ENCODE measurements around the gene NAALADL2. TPM values are rescaled to one million over a fixed set of nuclear protein-coding genes. Genes with fewer than 3 reads are reported as not detected.

NAALADL2 gene
- polyA plus RNA-seq, 3 donors: not detected

DNA sequence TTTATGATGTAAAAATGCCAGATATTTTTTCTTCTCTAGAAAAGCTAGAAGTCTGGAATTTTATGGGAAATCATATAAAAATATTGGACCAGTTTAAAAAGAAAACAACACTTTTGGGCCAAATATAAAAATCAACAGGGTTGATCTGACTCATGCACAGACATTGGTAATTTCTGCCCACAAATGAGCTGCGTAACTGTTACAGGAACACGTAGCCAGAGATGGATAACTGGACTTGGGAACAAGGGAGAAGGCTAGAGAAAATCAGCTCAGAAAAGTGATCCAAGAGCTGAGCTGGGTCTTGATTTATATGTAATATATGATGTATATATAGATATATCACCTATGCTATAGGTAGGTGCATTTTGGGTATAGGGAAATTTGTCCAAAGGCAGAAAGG is 36.8 kb upstream of the NAALADL2 start:
- Histone ChIP-seq H3K4me2 (replicated peaks; ENCODE audit: extremely low read depth, low read length, poor library complexity, severe bottlenecking) (no peak overlapping the region), H3K27ac (ENCODE audit: low read depth in 1 of 2, low read length in 2 of 2) (no peak overlapping the region), H3K9ac (ENCODE audit: insufficient read depth, low read length, poor library complexity, severe bottlenecking) (no peak overlapping the region), H3K79me2 (ENCODE audit: insufficient read depth, low read length) (no peaks in the 10 kb centered on the region), H4K20me1 (ENCODE audit: insufficient read depth, low read length) (no peaks in the 10 kb centered on the region), H3K9me3 (replicated peaks in 1 of 2; ENCODE audit: control insufficient read depth in 1 of 2, insufficient read depth in 1 of 2, low read length in 2 of 2) (no peaks in the 10 kb centered on the region), H3K4me1 (ENCODE audit: control insufficient read depth in 1 of 2, insufficient read depth in 2 of 2, low read length in 2 of 2) (no peaks in the 10 kb centered on the region), H3K27me3 (ENCODE audit: control insufficient read depth in 2 of 2, insufficient read depth in 2 of 2, low read length in 2 of 2) (no peaks in the 10 kb centered on the region), H3K4me3 (replicated peaks in 1 of 3; ENCODE audit: low read depth in 2 of 3, low read length in 3 of 3) (no peak overlapping the region), H3K36me3 (replicated peaks in 1 of 2; ENCODE audit: control insufficient read depth in 1 of 2, insufficient read depth in 2 of 2, low read length in 2 of 2) (no peaks in the 10 kb centered on the region), H2AFZ (ENCODE audit: insufficient read depth, low read depth, low read length, poor library complexity, severe bottlenecking) (no peak overlapping the region)
- H3K27ac Mint-ChIP-seq: no peak overlapping the region
- peaks cover 0 to 8% (median 3%) of the 10 kb centered on the region in 7 donors for H3K9me3 Mint-ChIP-seq
- H3K36me3 Mint-ChIP-seq: no peaks in the 10 kb centered on the region
- WGBS (ENCODE audit: insufficient coverage): 100% methylated on average over 1 of the region's 2 CpGs
- no peaks in the 10 kb centered on the region for H3K27me3 Mint-ChIP-seq (ENCODE audit: low read depth in 3 of 3)
- no peak overlapping the region for H3K4me3 Mint-ChIP-seq
- no peaks in the 10 kb centered on the region for H3K4me1 Mint-ChIP-seq
- TF ChIP-seq, protein P1, sequence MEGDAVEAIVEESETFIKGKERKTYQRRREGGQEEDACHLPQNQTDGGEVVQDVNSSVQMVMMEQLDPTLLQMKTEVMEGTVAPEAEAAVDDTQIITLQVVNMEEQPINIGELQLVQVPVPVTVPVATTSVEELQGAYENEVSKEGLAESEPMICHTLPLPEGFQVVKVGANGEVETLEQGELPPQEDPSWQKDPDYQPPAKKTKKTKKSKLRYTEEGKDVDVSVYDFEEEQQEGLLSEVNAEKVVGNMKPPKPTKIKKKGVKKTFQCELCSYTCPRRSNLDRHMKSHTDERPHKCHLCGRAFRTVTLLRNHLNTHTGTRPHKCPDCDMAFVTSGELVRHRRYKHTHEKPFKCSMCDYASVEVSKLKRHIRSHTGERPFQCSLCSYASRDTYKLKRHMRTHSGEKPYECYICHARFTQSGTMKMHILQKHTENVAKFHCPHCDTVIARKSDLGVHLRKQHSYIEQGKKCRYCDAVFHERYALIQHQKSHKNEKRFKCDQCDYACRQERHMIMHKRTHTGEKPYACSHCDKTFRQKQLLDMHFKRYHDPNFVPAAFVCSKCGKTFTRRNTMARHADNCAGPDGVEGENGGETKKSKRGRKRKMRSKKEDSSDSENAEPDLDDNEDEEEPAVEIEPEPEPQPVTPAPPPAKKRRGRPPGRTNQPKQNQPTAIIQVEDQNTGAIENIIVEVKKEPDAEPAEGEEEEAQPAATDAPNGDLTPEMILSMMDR (IDR thresholded peaks at IDR 0.05): no peak
- DNase-seq: no peak
- intact Hi-C loops (cut with micrococcal nuclease): no loop called here

DNA sequence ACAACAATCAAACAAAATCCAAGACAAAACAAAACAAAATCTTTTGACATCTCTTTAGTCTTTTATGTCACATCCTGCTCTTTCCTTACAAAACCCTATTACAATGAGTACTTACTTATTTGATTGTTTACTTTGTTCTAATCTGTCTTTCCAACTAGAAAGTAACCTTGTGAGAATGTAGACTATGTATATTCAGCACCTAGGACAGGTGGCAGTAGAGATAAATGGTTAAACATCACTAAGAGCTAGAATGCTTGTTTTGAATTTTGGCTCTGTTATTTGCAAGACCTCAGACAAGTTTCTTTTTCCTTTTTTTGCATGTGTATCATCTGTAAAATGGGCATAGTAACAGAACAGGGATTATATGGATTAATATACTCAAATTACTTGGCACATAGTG is 33.1 kb upstream of the NAALADL2 start:
- Histone ChIP-seq H3K9ac (ENCODE audit: insufficient read depth, low read length, poor library complexity, severe bottlenecking) (no peak overlapping the region), H3K79me2 (ENCODE audit: insufficient read depth, low read length) (no peaks in the 10 kb centered on the region), H2AFZ (ENCODE audit: insufficient read depth, low read depth, low read length, poor library complexity, severe bottlenecking) (no peak overlapping the region), H4K20me1 (ENCODE audit: insufficient read depth, low read length) (no peaks in the 10 kb centered on the region), H3K27ac (ENCODE audit: low read depth in 1 of 2, low read length in 2 of 2) (no peak overlapping the region), H3K4me1 (ENCODE audit: control insufficient read depth in 1 of 2, insufficient read depth in 2 of 2, low read length in 2 of 2) (no peaks in the 10 kb centered on the region), H3K4me2 (replicated peaks; ENCODE audit: extremely low read depth, low read length, poor library complexity, severe bottlenecking) (no peak overlapping the region), H3K27me3 (ENCODE audit: control insufficient read depth in 2 of 2, insufficient read depth in 2 of 2, low read length in 2 of 2) (no peaks in the 10 kb centered on the region), H3K9me3 (replicated peaks in 1 of 2; ENCODE audit: control insufficient read depth in 1 of 2, insufficient read depth in 1 of 2, low read length in 2 of 2) (peaks cover 2 to 5% of the 10 kb centered on the region in 2 donors), H3K36me3 (replicated peaks in 1 of 2; ENCODE audit: control insufficient read depth in 1 of 2, insufficient read depth in 2 of 2, low read length in 2 of 2) (no peaks in the 10 kb centered on the region), H3K4me3 (replicated peaks in 1 of 3; ENCODE audit: low read depth in 2 of 3, low read length in 3 of 3) (no peak overlapping the region)
- no peaks in the 10 kb centered on the region for H3K4me1 Mint-ChIP-seq
- no peak overlapping the region for H3K4me3 Mint-ChIP-seq
- H3K36me3 Mint-ChIP-seq: no peaks in the 10 kb centered on the region
- TF ChIP-seq, protein P1 (IDR thresholded peaks at IDR 0.05): no peak
- peaks cover 0 to 11% (median 4%) of the 10 kb centered on the region in 7 donors for H3K9me3 Mint-ChIP-seq
- intact Hi-C loops (cut with micrococcal nuclease): no loop called here
- DNase-seq: no peak
- no peaks in the 10 kb centered on the region for H3K27me3 Mint-ChIP-seq (ENCODE audit: low read depth in 3 of 3)
- H3K27ac Mint-ChIP-seq: no peak overlapping the region

Measured in CD14-positive monocyte (primary cell).